GM19395 (cell line): ENCODE measurements around the gene RNF5.
"Not testable (repeated sequence)": the region's sequence is repeated elsewhere in the genome, so short reads cannot be mapped to it uniquely, and the experiment has no call there.

Experiments used
- ATAC-seq: cut with Tn5 transposase; IDR thresholded peaks from one replicate; pipeline ENCODE4 v1.9.1; 2021; ENCODE audit warnings: mild to moderate bottlenecking, moderate library complexity; ENCODE audit not compliant: unreplicated experiment

RNF5 gene

GRCh38 chr6:32175322-32175710 is 2.9 kb upstream of the RNF5 start:
- no peak for ATAC-seq

- peak; percentile 40 for ATAC-seq
Observed at GRCh38 chr6:32175711-32176475, 2.3 kb upstream of the RNF5 start, which contains the start of gene AGPAT1. Gene AGPAT1 (minus strand): TSS chr6:32176084. CDS start chr6:32171496, 4,588 bp downstream.

DNA sequence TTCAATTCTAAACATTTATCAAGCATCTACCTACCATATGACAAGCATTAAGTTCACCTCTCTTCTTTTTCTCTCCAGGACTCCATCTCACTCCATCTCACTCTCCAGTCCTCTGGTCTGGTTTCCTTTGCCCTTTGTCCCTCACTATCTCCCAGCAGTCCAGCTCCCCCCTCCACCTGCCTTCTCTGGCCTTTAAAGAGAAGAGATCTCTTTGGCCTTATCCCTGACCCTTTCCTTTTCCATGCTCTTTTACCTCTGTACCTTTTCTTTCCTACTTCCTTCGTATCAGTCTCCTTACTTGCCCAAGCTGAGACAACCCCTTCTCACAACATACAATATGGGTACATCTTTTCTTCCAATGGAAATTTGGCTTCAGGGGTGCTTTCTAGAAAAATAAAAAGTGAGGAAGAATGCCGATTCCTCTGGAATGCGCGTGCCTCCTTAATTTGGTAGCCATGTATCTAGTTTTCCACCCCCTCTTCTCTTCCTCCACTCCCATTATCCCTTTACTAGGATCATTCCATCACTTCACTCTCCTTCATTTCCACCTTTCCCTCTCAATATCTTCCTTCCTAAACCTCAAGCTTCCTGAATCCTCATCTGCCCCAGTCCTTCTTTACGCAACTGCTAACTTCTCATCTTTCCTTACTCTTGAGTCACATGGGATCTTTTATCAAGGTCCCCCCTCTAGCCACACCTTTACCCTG is 1.6 kb upstream of the RNF5 start:
- ATAC-seq, result no peak

GRCh38 chr6:32177183-32177787 is 920 bp upstream of the RNF5 start:
- peak; percentile 2 for ATAC-seq

- ATAC-seq, result peak; percentile 0
Observed at GRCh38 chr6:32178547-32179440, 589 bp downstream of the RNF5 start.

DNA sequence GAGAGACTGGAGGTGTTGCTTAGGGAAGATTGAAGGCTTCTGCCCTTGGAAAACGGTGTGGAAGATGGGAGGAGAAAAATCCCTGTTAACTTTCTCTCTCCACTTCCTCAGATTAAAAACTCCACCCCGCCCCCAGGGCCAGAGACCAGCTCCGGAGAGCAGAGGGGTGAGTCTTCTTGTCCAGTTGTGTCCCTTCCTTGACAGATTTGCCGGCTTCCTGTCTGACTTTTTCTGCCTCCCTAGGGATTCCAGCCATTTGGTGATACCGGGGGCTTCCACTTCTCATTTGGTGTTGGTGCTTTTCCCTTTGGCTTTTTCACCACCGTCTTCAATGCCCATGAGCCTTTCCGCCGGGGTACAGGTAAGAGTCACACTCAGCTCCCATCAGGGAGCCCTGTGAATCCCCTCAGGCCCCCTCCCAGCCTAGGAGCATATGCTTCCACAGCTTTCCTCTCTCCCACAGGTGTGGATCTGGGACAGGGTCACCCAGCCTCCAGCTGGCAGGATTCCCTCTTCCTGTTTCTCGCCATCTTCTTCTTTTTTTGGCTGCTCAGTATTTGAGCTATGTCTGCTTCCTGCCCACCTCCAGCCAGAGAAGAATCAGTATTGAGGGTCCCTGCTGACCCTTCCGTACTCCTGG is 1.7 kb downstream of the RNF5 start:
- no peak for ATAC-seq

GRCh38 chr6:32181148-32181702 is 3.0 kb downstream of the RNF5 start:
- no peak for ATAC-seq

- ATAC-seq, result no peak
Observed at GRCh38 chr6:32181915-32182529, 3.8 kb downstream of the RNF5 start.

- ATAC-seq, result no peak
Observed at GRCh38 chr6:32182555-32182981, 4.4 kb downstream of the RNF5 start.

DNA sequence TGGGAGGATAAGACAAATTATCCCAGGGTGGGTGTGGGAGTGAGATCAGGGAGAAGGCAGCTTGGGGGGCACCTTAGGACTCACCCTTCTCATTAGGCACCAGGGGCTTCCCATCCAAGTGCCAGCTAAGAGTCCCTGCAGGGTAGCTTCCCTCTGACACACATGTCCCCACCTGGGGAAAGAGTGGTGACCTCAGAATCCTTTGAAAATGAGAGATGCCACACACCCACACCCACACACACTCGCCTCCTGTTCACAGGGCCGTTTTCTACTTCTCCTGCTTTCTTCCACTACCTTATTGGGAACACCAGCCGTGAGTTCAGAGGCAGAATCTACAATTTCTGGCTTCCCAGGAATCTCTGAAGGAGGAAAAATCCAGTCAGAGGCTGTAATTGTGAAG is 4.8 kb downstream of the RNF5 start:
- no peak for ATAC-seq

GRCh38 chr6:32183483-32184083 is 5.4 kb downstream of the RNF5 start:
- ATAC-seq, result no peak

GRCh38 chr6:32184084-32184640 is 6.0 kb downstream of the RNF5 start, which contains the start of gene AGER:
Gene AGER (minus strand): TSS chr6:32184253. CDS start chr6:32184222, 31 bp downstream.
- no peak for ATAC-seq

- not testable (repeated sequence) for ATAC-seq
Observed at GRCh38 chr6:32185681-32186131, 7.5 kb downstream of the RNF5 start.

DNA sequence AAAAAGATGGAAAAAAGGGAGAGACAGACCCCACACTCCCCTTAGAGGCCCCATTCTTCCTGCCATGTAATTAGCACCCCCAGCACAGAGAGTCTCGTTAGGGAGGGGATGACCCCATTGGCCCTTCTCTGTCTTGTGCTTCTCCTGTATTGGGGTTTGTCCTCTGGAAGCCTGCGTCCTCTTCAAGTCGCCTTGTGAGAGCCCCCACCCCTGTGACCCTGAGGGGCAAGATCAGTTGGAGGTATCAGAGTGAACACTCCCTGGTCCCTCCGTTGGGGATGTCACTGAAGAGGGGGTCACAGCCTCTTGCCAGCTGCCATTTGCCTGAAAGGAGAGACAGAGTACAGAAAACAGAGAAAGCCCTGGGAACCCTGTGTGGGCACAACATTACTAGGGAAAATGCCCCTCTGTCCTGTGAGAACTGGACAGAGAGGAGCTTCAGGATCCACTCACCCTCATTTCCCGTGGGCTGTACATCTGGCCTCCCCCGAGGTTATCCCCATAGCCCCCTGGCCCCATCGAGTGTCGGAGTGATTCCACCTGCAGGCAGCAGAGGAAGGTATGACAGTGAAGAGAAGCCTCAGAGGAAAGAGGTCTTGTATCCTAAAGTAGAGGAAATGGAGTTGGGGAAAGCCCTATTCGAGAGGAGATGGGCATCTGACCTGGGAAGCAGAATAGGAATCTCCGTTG is 8.1 kb downstream of the RNF5 start:
- ATAC-seq, result not testable (repeated sequence)

DNA sequence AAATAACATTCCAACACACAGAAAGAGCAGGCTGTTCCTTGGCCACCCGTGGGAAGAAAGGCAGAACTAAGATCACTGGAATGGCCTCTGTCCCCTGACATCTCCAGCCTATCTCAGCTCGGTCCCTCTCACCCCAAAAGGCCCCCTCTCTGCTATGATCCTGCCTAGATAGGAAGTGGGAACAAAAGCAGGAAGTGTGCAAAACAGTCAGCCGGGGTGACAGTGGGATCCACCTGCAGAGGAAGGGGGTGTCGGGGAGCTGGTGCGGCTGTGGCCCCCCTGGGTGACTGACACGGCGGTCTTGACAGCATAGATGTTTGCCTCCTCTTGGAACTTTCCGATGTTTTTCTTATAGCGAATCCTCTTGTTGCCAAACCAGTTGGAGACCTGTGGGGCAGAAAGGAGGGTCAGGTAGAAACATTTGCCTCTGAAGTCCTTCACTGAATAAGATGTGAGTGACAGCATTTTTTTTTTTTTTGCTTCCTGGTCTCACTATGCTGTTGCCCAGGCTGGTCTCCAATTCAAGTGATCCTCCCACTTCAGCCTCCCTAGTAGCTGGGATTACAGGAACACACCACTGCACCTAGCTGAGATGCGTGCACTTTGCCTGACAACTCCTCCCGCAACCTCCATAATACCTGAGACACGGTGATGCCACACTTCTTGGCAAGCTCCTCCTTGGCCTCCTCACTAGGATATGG is 9.0 kb downstream of the RNF5 start:
- ATAC-seq, result no peak

DNA sequence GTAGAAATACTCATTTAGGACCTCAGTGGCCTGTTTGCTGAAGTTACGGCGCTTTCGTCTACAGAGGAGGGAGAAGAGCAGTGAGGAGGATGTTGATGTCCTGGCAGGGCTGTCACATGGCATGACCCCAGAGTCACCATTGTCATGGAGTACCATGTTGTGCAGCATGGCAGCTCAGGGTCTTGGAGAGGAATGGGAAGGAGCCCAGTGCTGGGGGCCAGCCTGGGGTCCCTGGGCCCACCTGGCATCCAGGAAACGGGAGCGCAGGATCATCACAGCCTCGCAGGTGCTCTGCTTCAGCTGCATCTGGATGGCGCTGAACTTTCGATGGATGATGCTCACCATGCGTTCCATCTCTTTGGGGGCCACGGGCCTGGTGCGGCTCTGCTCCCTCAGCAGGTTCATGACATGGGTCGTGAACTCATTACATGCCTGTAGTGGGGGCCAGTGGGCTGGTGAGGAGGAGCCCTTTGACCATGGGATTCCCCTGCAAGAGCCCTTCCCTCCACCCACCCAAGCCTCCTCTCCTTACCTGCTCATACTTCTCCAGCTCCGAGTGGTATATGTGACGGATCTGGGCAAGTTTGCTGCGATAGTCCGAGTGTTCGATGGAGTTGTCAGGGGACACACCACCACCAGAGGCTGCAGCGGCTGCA is 9.6 kb downstream of the RNF5 start:
- ATAC-seq, result not testable (repeated sequence)
